Activated CD8-positive, alpha-beta T cell treated with anti-CD3 and anti-CD28 coated beads for 36 hours (primary cell): ENCODE results near the gene CNNM3. TPM values are rescaled to one million over a fixed set of nuclear protein-coding genes. Genes with fewer than 3 reads are reported as not detected.

Experiments used
- ATAC-seq: fragments of 200-7000 bp; cut with Tn5 transposase; one replicate; pipeline ENCODE4 v1.10.0; 2021; ENCODE audit warnings: mild to moderate bottlenecking, moderate library complexity
- CTCF ChIA-PET: fragments of 350-600 bp; sonication (Branson Sonifier 250); formaldehyde crosslinking; loops from one replicate; lab custom pipeline; 2021; ENCODE audit warnings: antibody characterized with exemption; lab: Charles Lee
- POLR2A ChIA-PET: fragments of 350-600 bp; sonication (Branson Sonifier 250); formaldehyde crosslinking; loops from one replicate; lab custom pipeline; 2021; ENCODE audit warnings: antibody characterized with exemption; lab: Charles Lee
- DNase-seq: peaks from one replicate; pipeline ENCODE4 v3.0.0-alpha.2; 2020
- H3K27ac Mint-ChIP-seq: one replicate; pipeline ENCODE4 v1.8.0; 2021; ENCODE audit warnings: mild to moderate bottlenecking, mixed read lengths
- H3K27me3 Mint-ChIP-seq: one replicate; pipeline ENCODE4 v1.8.0; 2021; ENCODE audit warnings: mixed read lengths
- H3K36me3 Mint-ChIP-seq: one replicate; pipeline ENCODE4 v1.8.0; 2021; ENCODE audit warnings: low read depth, mixed read lengths
- H3K4me1 Mint-ChIP-seq: one replicate; pipeline ENCODE4 v1.8.0; 2021; ENCODE audit warnings: low read depth, mixed read lengths
- H3K4me3 Mint-ChIP-seq: one replicate; pipeline ENCODE4 v1.8.0; 2021; ENCODE audit warnings: mild to moderate bottlenecking, moderate library complexity, mixed read lengths
- H3K9me3 Mint-ChIP-seq: one replicate; pipeline ENCODE4 v1.8.0; 2021; ENCODE audit warnings: mixed read lengths
- CTCF ChIP-seq: fragments of 200-600 bp; IDR thresholded peaks from one replicate; pipeline ENCODE4 v1.8.0; 2022; ENCODE audit warnings: antibody characterized with exemption, mild to moderate bottlenecking
- intact Hi-C: fragments of 100-400 bp; cut with micrococcal nuclease; formaldehyde crosslinking; loops from one replicate; pipeline ENCODE4 v1.10.0; 2022
- total RNA-seq, 2 experiments: library from RNA; stranded (reverse); gene quantifications; one replicate each; pipeline ENCODE4 v1.2.3, GENCODE V29; 2021

Gene CNNM3
- total RNA-seq, 2 experiments from 2014 or later: 15.8 to 19.3 TPM

GRCh38 chr2:96856776-96857666 is 41.0 kb downstream of the CNNM3 start:
- Mint-ChIP-seq H3K36me3 (peaks cover 25% of the 10 kb centered on the region), H3K4me1 (peaks cover 29% of the 10 kb centered on the region), H3K27ac (peak overlapping the region; percentile 78), H3K4me3 (peak overlapping the region; percentile 84), H3K9me3 (no peaks in the 10 kb centered on the region), H3K27me3 (no peaks in the 10 kb centered on the region)
- CTCF ChIA-PET: interaction anchor here (0.6 to 7.0 kb wide), 43 partner anchors 9 to 255 kb away, joined by 3 to 147 read pairs (median 7); partner anchors contain the start of genes ANKRD23, ANKRD36, CNNM3 and CNNM4
- intact Hi-C loops: no loop called here
- ATAC-seq (no peak), DNase-seq (peak; percentile 59)
- POLR2A ChIA-PET: interaction anchor here (0.7 to 3.7 kb wide), 27 partner anchors 8 to 239 kb away, joined by 3 to 30 read pairs (median 4); partner anchors contain the start of genes ANKRD23, CNNM3, CNNM4 and SEMA4C
- no peak for TF ChIP-seq CTCF

- ATAC-seq: peak; percentile 96
- CTCF ChIA-PET: interaction anchor here (0.6 to 7.0 kb wide), 43 partner anchors 9 to 255 kb away, joined by 3 to 147 read pairs (median 7); partner anchors contain the start of genes ANKRD23, ANKRD36, CNNM3 and CNNM4
- peak within 1 kb of the TSS; percentile 78 for H3K27ac Mint-ChIP-seq
- peak within 1 kb of the TSS; percentile 84 for H3K4me3 Mint-ChIP-seq
- TF ChIP-seq CTCF: peak; percentile 88
- H3K27me3 Mint-ChIP-seq: no peaks in the 10 kb centered on the region
- peak; percentile 98 for DNase-seq
- no peaks in the 10 kb centered on the region for H3K9me3 Mint-ChIP-seq
- intact Hi-C loops: loop anchor here (2.0 kb wide), 1 partner anchor 103 kb away; no protein-coding TSS in a partner anchor
- POLR2A ChIA-PET: interaction anchor here (0.7 to 3.7 kb wide), 24 partner anchors 9 to 238 kb away, joined by 3 to 30 read pairs (median 5); partner anchors contain the start of genes ANKRD23, CNNM3, CNNM4 and SEMA4C
- H3K36me3 Mint-ChIP-seq: peaks cover 21% of the 10 kb centered on the region
- peaks cover 29% of the 10 kb centered on the region for H3K4me1 Mint-ChIP-seq
Measured at GRCh38 chr2:96857667-96858372, 41.8 kb downstream of the CNNM3 start, which contains the start of gene ANKRD39. ANKRD39 (minus strand) TSS chr2:96858016; CDS start chr2:96857987, 29 bp downstream.

- Mint-ChIP-seq H3K27ac (no peak overlapping the region), H3K4me3 (peak overlapping the region; percentile 45), H3K27me3 (no peaks in the 10 kb centered on the region), H3K9me3 (no peaks in the 10 kb centered on the region), H3K36me3 (peaks cover 13% of the 10 kb centered on the region), H3K4me1 (peaks cover 27% of the 10 kb centered on the region)
- no peak for DNase-seq
- POLR2A ChIA-PET: interaction anchor here (0.6 to 2.4 kb wide), 4 partner anchors 9 to 104 kb away, joined by 3 to 30 read pairs (median 6); partner anchors contain the start of gene SEMA4C
- CTCF ChIA-PET: interaction anchor here (1.8 to 7.0 kb wide), 10 partner anchors 24 to 253 kb away, joined by 8 to 147 read pairs (median 26); partner anchors contain the start of gene ANKRD36
- no peak for ATAC-seq
- intact Hi-C loops: loop anchor here (2.0 kb wide), 1 partner anchor 102 kb away; no protein-coding TSS in a partner anchor
- no peak for TF ChIP-seq CTCF
Measured at GRCh38 chr2:96859099-96859649, 43.1 kb downstream of the CNNM3 start.

GRCh38 chr2:96859681-96860064 is 43.6 kb downstream of the CNNM3 start:
- TF ChIP-seq CTCF: no peak
- peaks cover 26% of the 10 kb centered on the region for H3K4me1 Mint-ChIP-seq
- H3K27me3 Mint-ChIP-seq: no peaks in the 10 kb centered on the region
- peak overlapping the region; percentile 14 for H3K4me3 Mint-ChIP-seq
- intact Hi-C loops: loop anchor here (2.0 kb wide), 1 partner anchor 101 kb away; no protein-coding TSS in a partner anchor
- H3K36me3 Mint-ChIP-seq: peaks cover 11% of the 10 kb centered on the region
- CTCF ChIA-PET: interaction anchor here (2.2 to 7.0 kb wide), 4 partner anchors 80 to 253 kb away, joined by 8 to 147 read pairs (median 58); partner anchors contain the start of gene ANKRD36
- H3K9me3 Mint-ChIP-seq: no peaks in the 10 kb centered on the region
- ATAC-seq (no peak), DNase-seq (no peak)
- POLR2A ChIA-PET: interaction anchor here (0.6 kb wide), 1 partner anchor 29 kb away, joined by 3 read pairs; no protein-coding TSS in a partner anchor
- H3K27ac Mint-ChIP-seq: peak overlapping the region; percentile 25
